ENCODE data around the gene TBL1XR1.

DNA sequence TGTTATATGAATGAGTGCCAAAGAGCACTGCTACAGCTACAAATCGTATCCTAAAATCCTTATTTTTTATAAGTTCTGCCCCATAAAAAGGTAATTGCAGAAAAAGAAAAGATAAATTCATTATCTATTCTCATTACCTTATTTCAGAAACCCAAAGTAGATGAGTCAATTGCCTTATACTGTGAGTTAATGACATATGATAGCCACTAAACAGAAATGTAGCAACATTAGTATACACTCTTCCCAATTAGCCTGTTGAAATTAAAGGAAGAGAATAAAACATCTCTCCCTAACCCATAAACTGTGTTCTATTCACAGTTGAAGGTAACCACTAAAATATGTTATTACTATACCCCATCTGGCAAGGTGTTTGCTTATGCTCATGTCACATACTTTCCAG lies 11.0 kb downstream of the TBL1XR1 start:
- TF ChIP-seq, protein P1, sequence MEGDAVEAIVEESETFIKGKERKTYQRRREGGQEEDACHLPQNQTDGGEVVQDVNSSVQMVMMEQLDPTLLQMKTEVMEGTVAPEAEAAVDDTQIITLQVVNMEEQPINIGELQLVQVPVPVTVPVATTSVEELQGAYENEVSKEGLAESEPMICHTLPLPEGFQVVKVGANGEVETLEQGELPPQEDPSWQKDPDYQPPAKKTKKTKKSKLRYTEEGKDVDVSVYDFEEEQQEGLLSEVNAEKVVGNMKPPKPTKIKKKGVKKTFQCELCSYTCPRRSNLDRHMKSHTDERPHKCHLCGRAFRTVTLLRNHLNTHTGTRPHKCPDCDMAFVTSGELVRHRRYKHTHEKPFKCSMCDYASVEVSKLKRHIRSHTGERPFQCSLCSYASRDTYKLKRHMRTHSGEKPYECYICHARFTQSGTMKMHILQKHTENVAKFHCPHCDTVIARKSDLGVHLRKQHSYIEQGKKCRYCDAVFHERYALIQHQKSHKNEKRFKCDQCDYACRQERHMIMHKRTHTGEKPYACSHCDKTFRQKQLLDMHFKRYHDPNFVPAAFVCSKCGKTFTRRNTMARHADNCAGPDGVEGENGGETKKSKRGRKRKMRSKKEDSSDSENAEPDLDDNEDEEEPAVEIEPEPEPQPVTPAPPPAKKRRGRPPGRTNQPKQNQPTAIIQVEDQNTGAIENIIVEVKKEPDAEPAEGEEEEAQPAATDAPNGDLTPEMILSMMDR (IDR thresholded peaks at IDR 0.05) = no peak
- TF ChIP-seq POLR2A (IDR thresholded peaks at IDR 0.05) = no peak
